Effector memory CD4-positive, alpha-beta T cell (primary cell): ENCODE results near the gene SLC2A8.

ENCODE experiments used
- DNase-seq, 3 donors: peaks; one replicate each; pipeline ENCODE4 v3.0.0-alpha.2; 2020
- H3K27ac ChIP-seq: 2 replicates; pipeline ENCODE4 v1.7.0; 2013; ENCODE audit warnings: mild to moderate bottlenecking, low read length, moderate library complexity; ENCODE audit not compliant: insufficient read depth, poor library complexity, severe bottlenecking
- H3K27me3 ChIP-seq: replicated peaks from 2 replicates; pipeline ENCODE4 v1.7.0; 2013; ENCODE audit warnings: mild to moderate bottlenecking, low read length; ENCODE audit not compliant: insufficient read depth, control insufficient read depth, poor library complexity, severe bottlenecking
- H3K36me3 ChIP-seq: 2 replicates; pipeline ENCODE4 v1.7.0; 2013; ENCODE audit warnings: mild to moderate bottlenecking, low read length, moderate library complexity; ENCODE audit not compliant: control insufficient read depth, insufficient read depth
- H3K4me1 ChIP-seq: 2 replicates; pipeline ENCODE4 v1.7.0; 2013; ENCODE audit warnings: low read length, mild to moderate bottlenecking; ENCODE audit not compliant: control insufficient read depth, insufficient read depth, poor library complexity, severe bottlenecking
- H3K4me3 ChIP-seq: 2 replicates; pipeline ENCODE4 v1.7.0; 2013; ENCODE audit warnings: low read length, low read depth, mild to moderate bottlenecking; ENCODE audit not compliant: insufficient read depth, poor library complexity, severe bottlenecking
- H3K9me3 ChIP-seq: 2 replicates; pipeline ENCODE4 v1.7.0; 2013; ENCODE audit warnings: mild to moderate bottlenecking, low read length, moderate library complexity; ENCODE audit not compliant: control insufficient read depth

The SLC2A8 gene

GRCh38 chr9:127417131-127418036, 20.4 kb downstream of the SLC2A8 start:
- Histone ChIP-seq H3K27me3 (no peaks in the 10 kb centered on the region), H3K4me1 (no peaks in the 10 kb centered on the region), H3K4me3 (no peak overlapping the region), H3K36me3 (no peaks in the 10 kb centered on the region), H3K27ac (no peak overlapping the region), H3K9me3 (no peaks in the 10 kb centered on the region)
- no peak for DNase-seq

- no peak for DNase-seq
- H3K27ac ChIP-seq, result no peak overlapping the region
- H3K9me3 ChIP-seq, result no peaks in the 10 kb centered on the region
- no peaks in the 10 kb centered on the region for H3K36me3 ChIP-seq
- H3K4me3 ChIP-seq, result no peak overlapping the region
- no peaks in the 10 kb centered on the region for H3K4me1 ChIP-seq
- H3K27me3 ChIP-seq, result no peaks in the 10 kb centered on the region
Measured at GRCh38 chr9:127418037-127418471, 21.1 kb downstream of the SLC2A8 start.

- DNase-seq, result no peak
- no peaks in the 10 kb centered on the region for H3K36me3 ChIP-seq
- no peaks in the 10 kb centered on the region for H3K9me3 ChIP-seq
- H3K4me3 ChIP-seq, result no peak overlapping the region
- H3K27me3 ChIP-seq, result no peaks in the 10 kb centered on the region
- no peaks in the 10 kb centered on the region for H3K4me1 ChIP-seq
- H3K27ac ChIP-seq, result no peak overlapping the region
Measured at GRCh38 chr9:127419348-127419747, 22.4 kb downstream of the SLC2A8 start.

- Histone ChIP-seq H3K27me3 (no peaks in the 10 kb centered on the region), H3K36me3 (no peaks in the 10 kb centered on the region), H3K4me3 (no peak overlapping the region), H3K9me3 (no peaks in the 10 kb centered on the region), H3K27ac (no peak overlapping the region), H3K4me1 (peaks cover 7% of the 10 kb centered on the region)
- no peak for DNase-seq
Measured at GRCh38 chr9:127421057-127421456, 24.1 kb downstream of the SLC2A8 start.

- no peak overlapping the region for H3K27ac ChIP-seq
- no peaks in the 10 kb centered on the region for H3K9me3 ChIP-seq
- DNase-seq, result no peak
- no peaks in the 10 kb centered on the region for H3K36me3 ChIP-seq
- no peak overlapping the region for H3K4me3 ChIP-seq
- H3K4me1 ChIP-seq, result peaks cover 7% of the 10 kb centered on the region
- no peaks in the 10 kb centered on the region for H3K27me3 ChIP-seq
Measured at GRCh38 chr9:127422133-127422782, 25.3 kb downstream of the SLC2A8 start.

GRCh38 chr9:127422787-127423186, 25.8 kb downstream of the SLC2A8 start:
- Histone ChIP-seq H3K4me1 (peaks cover 7% of the 10 kb centered on the region), H3K4me3 (no peak overlapping the region), H3K27ac (no peak overlapping the region), H3K9me3 (no peaks in the 10 kb centered on the region), H3K36me3 (no peaks in the 10 kb centered on the region), H3K27me3 (no peaks in the 10 kb centered on the region)
- no peak for DNase-seq

- no peaks in the 10 kb centered on the region for H3K27me3 ChIP-seq
- peaks cover 7% of the 10 kb centered on the region for H3K4me1 ChIP-seq
- H3K4me3 ChIP-seq, result peak overlapping the region; percentile 96
- no peaks in the 10 kb centered on the region for H3K9me3 ChIP-seq
- no peaks in the 10 kb centered on the region for H3K36me3 ChIP-seq
- no peak for DNase-seq
- H3K27ac ChIP-seq, result peak overlapping the region; percentile 72
Measured at GRCh38 chr9:127423476-127423933, 26.5 kb downstream of the SLC2A8 start.

- Histone ChIP-seq H3K4me3 (peak within 1 kb of the TSS; percentile 96), H3K27ac (peak within 1 kb of the TSS; percentile 72), H3K9me3 (no peaks in the 10 kb centered on the region), H3K36me3 (no peaks in the 10 kb centered on the region), H3K27me3 (no peaks in the 10 kb centered on the region), H3K4me1 (peaks cover 7% of the 10 kb centered on the region)
- peak; percentile 79 to 88 (median 81) for DNase-seq
Measured at GRCh38 chr9:127423934-127424675, 27.1 kb downstream of the SLC2A8 start, which contains the start of gene ZNF79. ZNF79 (plus strand) TSS chr9:127424382; CDS start chr9:127424788, 406 bp downstream.

GRCh38 chr9:127424676-127424999, 27.7 kb downstream of the SLC2A8 start:
- Histone ChIP-seq H3K4me3 (peak overlapping the region; percentile 96), H3K4me1 (peaks cover 7% of the 10 kb centered on the region), H3K9me3 (no peaks in the 10 kb centered on the region), H3K27me3 (no peaks in the 10 kb centered on the region), H3K27ac (peak overlapping the region; percentile 72), H3K36me3 (no peaks in the 10 kb centered on the region)
- DNase-seq, result no peak
